Adrenal gland (tissue), 12 donors: ENCODE data around the gene AGAP1. TPM values are rescaled to one million over a fixed set of nuclear protein-coding genes. Genes with fewer than 3 reads are reported as not detected.

Experiments used
- DNase-seq, 7 donors: peaks; one replicate each; pipeline ENCODE4 v3.0.0-alpha.2; 2019 to 2020
- H3K27ac ChIP-seq, 5 donors: fragments of 200-600 bp; sonication (generic) in 4 of 5; 1 replicate in 3 of 5; 2 replicates in 2 of 5; pipeline versions ENCODE4 v1.5.1 to v1.8.0; 2016 to 2020; ENCODE audit warnings: mild to moderate bottlenecking in 1 of 5
- H3K27me3 ChIP-seq: fragments of 200-600 bp; 2 replicates; pipeline ENCODE4 v1.8.0; 2021
- H3K36me3 ChIP-seq, 2 donors: fragments of 200-600 bp; replicated peaks in 1 of 2; 1 replicate in 1 of 2; 2 replicates in 1 of 2; pipeline versions ENCODE4 v1.5.1 to v1.8.0; 2018 to 2022
- H3K4me1 ChIP-seq, 2 donors: fragments of 200-600 bp; replicated peaks in 1 of 2; 1 replicate in 1 of 2; 2 replicates in 1 of 2; pipeline versions ENCODE4 v1.5.1 to v1.8.0; 2018 to 2021
- H3K4me3 ChIP-seq, 4 donors: fragments of 200-600 bp; sonication (generic) in 3 of 4; one replicate each; pipeline ENCODE4 v1.5.1; 2016 to 2018
- H3K9me3 ChIP-seq, 3 donors: fragments of 200-600 bp; sonication (generic) in 1 of 3; replicated peaks in 1 of 3; 1 replicate in 2 of 3; 2 replicates in 1 of 3; pipeline versions ENCODE4 v1.5.1 to v1.8.0; 2016 to 2021
- CTCF ChIP-seq, 6 experiments: fragments of 450-650 bp in 4 of 6; fragments of 200-600 bp in 2 of 6; sonication (generic) in 1 of 6; IDR thresholded peaks; 1 replicate in 5 of 6; 2 replicates in 1 of 6; pipeline versions ENCODE4 v1.5.1 to v1.8.0; 2016 to 2021; ENCODE audit warnings: antibody characterized with exemption in 6 of 6, mild to moderate bottlenecking in 2 of 6, moderate library complexity in 1 of 6
- POLR2A ChIP-seq, 2 donors: fragments of 450-650 bp; IDR thresholded peaks; one replicate each; pipeline ENCODE4 v1.6.1; 2017; ENCODE audit warnings: antibody characterized with exemption in 2 of 2, mild to moderate bottlenecking in 2 of 2, moderate library complexity in 1 of 2
- WGBS, 4 donors: extraction: QIAGEN DNeasy Blood & Tissue Kit in 2 of 4; methylation state at CpG; one replicate each; pipeline versions ENCODE4 v1.1.5 to v1.1.7; 2013 to 2017; 5-methylcytosine and 5-hydroxymethylcytosine counted together
- intact Hi-C, 2 donors: fragments of 100-400 bp; cut with DNase I; formaldehyde crosslinking; loops; one replicate each; pipeline versions ENCODE4 v1.14.1 to v1.15.0; 2022 to 2023
- polyA plus RNA-seq, 3 donors: library from polyadenylated mRNA; stranded (reverse); fragments of 200-250 nt in 2 of 3; fragments of 350-450 nt in 1 of 3; fragmentation: Illumina TruSeq in 1 of 3; extraction: RNeasy Lipid Tissue Mini Kit (QIAGEN cat#74804) in 1 of 3; gene quantifications; one replicate each; pipeline ENCODE4 v1.2.3, GENCODE V29; 2013 to 2014
- total RNA-seq, 9 donors: library from RNA; depleted of rRNA in 4 of 9; stranded (reverse); fragments of >200 nt in 4 of 9; fragments of 120-200 nt in 1 of 9; fragmentation: NEBNext Ultra II Directional in 1 of 9; extraction: Animal tissue kit (Norgen Biotek cat#: 25700) in 1 of 9; gene quantifications; one replicate each; pipeline versions ENCODE4 v1.1.0 to v1.2.4, GENCODE V29; 2013 to 2023
- donor health status: healthy with polysubstance abuse.
- donor health status: Bipolar disorder and iron deficiency.
- donor health status: DM: yes; HTN: yes; CAD: no.
- donor health status: DM: no; HTN: no; CAD: no.
- donor health status: DM: no; HTN: no; CAD: no.
- donor health status: DM: yes; HTN: yes; CAD: no.

The AGAP1 gene
- total and polyA plus RNA-seq, 12 donors = 5.3 to 29.6 (median 17.7) TPM

- peak in 1 of 7 donors; percentile 5 for DNase-seq
- no peaks in the 10 kb centered on the region for H3K36me3 ChIP-seq
- no peak overlapping the region for H3K4me3 ChIP-seq
- whole genome bisulfite sequencing, 4 donors = 93 to 98% (median 96%) methylated on average over 12 to 13 of the region's 13 CpGs
- H3K27ac ChIP-seq = no peak overlapping the region
- no peaks in the 10 kb centered on the region for H3K4me1 ChIP-seq
- TF ChIP-seq CTCF (IDR thresholded peaks at IDR 0.05) (no peak), POLR2A (IDR thresholded peaks at IDR 0.05) (no peak)
- H3K27me3 ChIP-seq = no peaks in the 10 kb centered on the region
- H3K9me3 ChIP-seq = no peaks in the 10 kb centered on the region
- intact Hi-C loops = no loop called here
Observed at GRCh38 chr2:235842941-235843340, 349.1 kb downstream of the AGAP1 start.

- DNase-seq = peak in 1 of 7 donors; percentile 5
- 90 to 93% (median 91%) methylated on average over 10 to 12 of the region's 12 CpGs for WGBS, 4 donors
Observed at GRCh38 chr2:235843591-235844395, 349.9 kb downstream of the AGAP1 start.

GRCh38 chr2:235844561-235844960 is 350.7 kb downstream of the AGAP1 start:
- intact Hi-C loops = no loop called here
- no peak overlapping the region for H3K27ac ChIP-seq
- no peaks in the 10 kb centered on the region for H3K4me1 ChIP-seq
- H3K4me3 ChIP-seq = no peak overlapping the region
- H3K36me3 ChIP-seq = no peaks in the 10 kb centered on the region
- no peak for TF ChIP-seq CTCF (IDR thresholded peaks at IDR 0.05)
- TF ChIP-seq POLR2A (IDR thresholded peaks at IDR 0.05) = no peak
- H3K9me3 ChIP-seq = no peaks in the 10 kb centered on the region
- WGBS, 4 donors = 94 to 97% (median 95%) methylated on average over 8 of the region's 8 CpGs
- DNase-seq = no peak
- no peaks in the 10 kb centered on the region for H3K27me3 ChIP-seq

More at GRCh38 chr2:235843591-235844395, 349.9 kb downstream of the AGAP1 start:
- no peaks in the 10 kb centered on the region for H3K27me3 ChIP-seq
- intact Hi-C loops = no loop called here
- TF ChIP-seq POLR2A (IDR thresholded peaks at IDR 0.05) = no peak
- no peak for TF ChIP-seq CTCF (IDR thresholded peaks at IDR 0.05)
- H3K27ac ChIP-seq = no peak overlapping the region
- no peaks in the 10 kb centered on the region for H3K4me1 ChIP-seq
- H3K4me3 ChIP-seq = no peak overlapping the region
- no peaks in the 10 kb centered on the region for H3K9me3 ChIP-seq
- no peaks in the 10 kb centered on the region for H3K36me3 ChIP-seq

- no peak for TF ChIP-seq CTCF (IDR thresholded peaks at IDR 0.05)
- no peak for TF ChIP-seq POLR2A (IDR thresholded peaks at IDR 0.05)
- 76 to 79% (median 77%) methylated on average over 6 of the region's 6 CpGs for WGBS, 4 donors
- Histone ChIP-seq H3K36me3 (no peaks in the 10 kb centered on the region), H3K9me3 (no peaks in the 10 kb centered on the region), H3K27ac (no peak overlapping the region), H3K27me3 (no peaks in the 10 kb centered on the region), H3K4me3 (no peak overlapping the region), H3K4me1 (no peaks in the 10 kb centered on the region)
- intact Hi-C loops = no loop called here
- DNase-seq = no peak
Observed at GRCh38 chr2:235845245-235845644, 351.4 kb downstream of the AGAP1 start.
